K562 (cell line): Measurements from ENCODE around the gene NEURL4. TPM values are rescaled to one million over a fixed set of nuclear protein-coding genes. Genes with fewer than 3 reads are reported as not detected.

Experiments
- CBFA2T3 ChIP-seq: fragments of 450-650 bp; IDR thresholded peaks from 2 replicates; pipeline ENCODE4 v1.6.1; 2017
- ELF4 ChIP-seq: fragments of 450-650 bp; formaldehyde crosslinking; IDR thresholded peaks from 2 replicates; pipeline ENCODE4 v1.4.0; 2022; ENCODE audit warnings: missing genetic modification characterization
- KDM5B ChIP-seq: fragments of 200-600 bp; sonication (generic); IDR thresholded peaks from 2 replicates; pipeline ENCODE4 v1.6.1; 2012; ENCODE audit warnings: low read depth, mild to moderate bottlenecking, moderate library complexity, low read length, control low read depth, inconsistent platforms; ENCODE audit not compliant: insufficient replicate concordance
- MIER1 ChIP-seq: fragments of 450-650 bp; IDR thresholded peaks from 2 replicates; pipeline ENCODE4 v1.6.1; 2016; ENCODE audit warnings: antibody characterized with exemption, mild to moderate bottlenecking, low read depth
- NONO ChIP-seq, 2 experiments: fragments of 200-400 bp in 1 of 2; fragments of 450-650 bp in 1 of 2; formaldehyde crosslinking in 1 of 2; IDR thresholded peaks; 2 replicates each; pipeline ENCODE4 v1.6.1; 2017; ENCODE audit warnings: low read depth in 2 of 2, mild to moderate bottlenecking in 2 of 2, moderate library complexity in 2 of 2, low read length in 1 of 2
- NR3C1 ChIP-seq: sonication (generic); formaldehyde crosslinking; IDR thresholded peaks from 2 replicates; pipeline ENCODE4 v1.8.1; 2022; ENCODE audit warnings: missing genetic modification reagents
- PCBP1 ChIP-seq: fragments of 200-400 bp; formaldehyde crosslinking; IDR thresholded peaks from 2 replicates; pipeline ENCODE4 v1.6.1; 2018; ENCODE audit warnings: mild to moderate bottlenecking, low read depth, low read length; ENCODE audit not compliant: poor library complexity, severe bottlenecking
- POU5F1 ChIP-seq: fragments of 150-350 bp; IDR thresholded peaks from 2 replicates; pipeline ENCODE4 v1.6.1; 2014; ENCODE audit warnings: borderline replicate concordance, low read length, low read depth, mild to moderate bottlenecking; ENCODE audit not compliant: partially characterized antibody
- RNF2 ChIP-seq: sonication (generic); IDR thresholded peaks from 2 replicates; pipeline ENCODE4 v1.6.1; 2016
- SIRT6 ChIP-seq: IDR thresholded peaks from one replicate; pipeline ENCODE4 v1.6.1; 2012; ENCODE audit warnings: low read depth, mild to moderate bottlenecking, control low read depth, inconsistent platforms, low read length, moderate library complexity
- SREBF2 ChIP-seq: sonication (generic); formaldehyde crosslinking; IDR thresholded peaks from 2 replicates; pipeline ENCODE4 v1.4.0; 2020; ENCODE audit warnings: mild to moderate bottlenecking, missing genetic modification reagents
- TAF7 ChIP-seq: fragments of 450-650 bp; IDR thresholded peaks from 2 replicates; pipeline ENCODE4 v1.6.1; 2016; ENCODE audit warnings: missing genetic modification characterization, missing compliant biosample characterization
- USF1 ChIP-seq: sonication (generic); formaldehyde crosslinking; IDR thresholded peaks from 2 replicates; pipeline ENCODE4 v1.9.0; 2022; ENCODE audit warnings: mild to moderate bottlenecking, missing genetic modification reagents
- ZNF785 ChIP-seq: fragments of 250-450 bp; sonication (Bioruptor Pico); IDR thresholded peaks from 2 replicates; pipeline ENCODE4 v1.4.0; 2020; ENCODE audit warnings: mild to moderate bottlenecking
- polyA plus RNA-seq, 8 experiments: library from polyadenylated mRNA; depleted of rRNA in 4 of 8; stranded (reverse) in 5 of 8; unstranded in 3 of 8; fragments of >200 nt; fragmentation: Nextera tagmentation in 2 of 8; fragmentation: Illumina TruSeq in 1 of 8; extraction: Ambion mirVana in 2 of 8; extraction: Trizol in 1 of 8; gene quantifications; 2 replicates each; pipeline versions ENCODE4 v1.2.1 to v1.2.3, GENCODE V29; 2011 to 2014; ENCODE audit warnings: inconsistent platforms in 1 of 8, missing spikeins in 1 of 8
- total RNA-seq, 7 experiments: library from RNA; depleted of rRNA in 6 of 7; stranded (reverse); fragments of >200 nt in 6 of 7; fragmentation: Illumina TruSeq in 2 of 7; extraction: Trizol in 2 of 7; gene quantifications; 2 replicates each; pipeline versions ENCODE4 v1.2.1 to v1.2.3, GENCODE V29; 2011 to 2021; ENCODE audit warnings: low replicate concordance in 1 of 7
- TF ChIP-seq, protein P1 (sequence below): fragments of 250-450 bp; sonication (Bioruptor Pico); IDR thresholded peaks from 2 replicates; pipeline ENCODE4 v1.5.0; 2020; ENCODE audit warnings: mild to moderate bottlenecking
- TF ChIP-seq, protein P2 (sequence below): sonication (generic); formaldehyde crosslinking; IDR thresholded peaks from 2 replicates; pipeline ENCODE4 v1.8.0; 2023; ENCODE audit warnings: mild to moderate bottlenecking, missing genetic modification reagents
- TF ChIP-seq, protein P3 (sequence below), 2 experiments: fragments of 450-650 bp; IDR thresholded peaks; 2 replicates each; pipeline ENCODE4 v1.6.1; 2016
- TF ChIP-seq, protein P4 (sequence below): sonication (generic); formaldehyde crosslinking; IDR thresholded peaks from 2 replicates; pipeline ENCODE4 v1.8.1; 2023; ENCODE audit warnings: mild to moderate bottlenecking, missing genetic modification reagents

Gene NEURL4
- total and polyA plus RNA-seq, 9 of the 15 experiments (the other 6 are each of a cell fraction or from before 2014, with no cell fraction given): 0.08 to 37.4 (median 11.5) TPM

DNA sequence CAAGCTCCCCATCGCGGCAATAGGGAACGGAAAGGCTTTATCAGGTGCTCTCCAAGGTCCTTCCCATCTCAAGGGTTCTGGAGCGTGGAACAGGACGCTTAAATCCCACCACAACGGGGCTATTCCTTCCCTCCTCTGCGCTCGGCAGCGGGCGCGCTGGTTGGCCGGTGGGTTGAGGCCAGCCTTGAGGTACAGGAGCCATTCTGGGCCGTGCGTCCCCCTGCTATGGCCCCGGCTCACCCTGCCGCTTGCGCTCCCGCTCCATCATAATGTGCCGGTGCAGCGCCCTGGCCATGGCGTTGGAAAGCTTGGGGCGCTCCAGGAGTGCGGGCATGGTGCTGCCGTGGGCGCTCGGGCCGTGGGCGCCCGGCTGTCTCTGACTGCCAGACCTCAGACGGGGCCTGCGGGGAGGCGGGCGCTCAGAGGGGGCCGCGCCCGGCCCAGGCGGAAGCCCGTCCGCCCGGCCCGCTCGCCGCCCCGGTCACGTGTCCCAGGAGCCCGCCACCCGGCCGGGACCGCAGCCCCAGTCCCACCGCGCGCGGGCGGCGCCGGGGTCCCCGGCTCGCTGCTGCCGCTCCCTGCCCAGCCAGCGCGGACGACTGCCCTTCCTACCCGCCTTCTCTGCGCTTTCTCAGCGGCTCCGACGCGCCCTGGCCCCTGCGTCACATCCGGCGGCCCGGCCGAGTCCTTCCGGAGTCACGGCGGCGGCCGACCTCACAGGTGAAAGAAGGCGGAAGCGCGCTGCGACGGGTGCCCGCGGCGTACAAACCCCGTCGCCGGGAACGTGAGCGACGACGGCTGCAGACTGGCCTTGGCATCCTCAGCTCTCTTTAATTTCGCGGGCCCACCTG is 14.2 kb downstream of the NEURL4 start, which contains the start of gene GPS2 (continued):
- TF ChIP-seq, protein P1, sequence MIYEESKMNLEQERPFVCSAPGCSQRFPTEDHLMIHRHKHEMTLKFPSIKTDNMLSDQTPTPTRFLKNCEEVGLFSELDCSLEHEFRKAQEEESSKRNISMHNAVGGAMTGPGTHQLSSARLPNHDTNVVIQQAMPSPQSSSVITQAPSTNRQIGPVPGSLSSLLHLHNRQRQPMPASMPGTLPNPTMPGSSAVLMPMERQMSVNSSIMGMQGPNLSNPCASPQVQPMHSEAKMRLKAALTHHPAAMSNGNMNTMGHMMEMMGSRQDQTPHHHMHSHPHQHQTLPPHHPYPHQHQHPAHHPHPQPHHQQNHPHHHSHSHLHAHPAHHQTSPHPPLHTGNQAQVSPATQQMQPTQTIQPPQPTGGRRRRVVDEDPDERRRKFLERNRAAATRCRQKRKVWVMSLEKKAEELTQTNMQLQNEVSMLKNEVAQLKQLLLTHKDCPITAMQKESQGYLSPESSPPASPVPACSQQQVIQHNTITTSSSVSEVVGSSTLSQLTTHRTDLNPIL: no peak
- TF ChIP-seq, protein P2, sequence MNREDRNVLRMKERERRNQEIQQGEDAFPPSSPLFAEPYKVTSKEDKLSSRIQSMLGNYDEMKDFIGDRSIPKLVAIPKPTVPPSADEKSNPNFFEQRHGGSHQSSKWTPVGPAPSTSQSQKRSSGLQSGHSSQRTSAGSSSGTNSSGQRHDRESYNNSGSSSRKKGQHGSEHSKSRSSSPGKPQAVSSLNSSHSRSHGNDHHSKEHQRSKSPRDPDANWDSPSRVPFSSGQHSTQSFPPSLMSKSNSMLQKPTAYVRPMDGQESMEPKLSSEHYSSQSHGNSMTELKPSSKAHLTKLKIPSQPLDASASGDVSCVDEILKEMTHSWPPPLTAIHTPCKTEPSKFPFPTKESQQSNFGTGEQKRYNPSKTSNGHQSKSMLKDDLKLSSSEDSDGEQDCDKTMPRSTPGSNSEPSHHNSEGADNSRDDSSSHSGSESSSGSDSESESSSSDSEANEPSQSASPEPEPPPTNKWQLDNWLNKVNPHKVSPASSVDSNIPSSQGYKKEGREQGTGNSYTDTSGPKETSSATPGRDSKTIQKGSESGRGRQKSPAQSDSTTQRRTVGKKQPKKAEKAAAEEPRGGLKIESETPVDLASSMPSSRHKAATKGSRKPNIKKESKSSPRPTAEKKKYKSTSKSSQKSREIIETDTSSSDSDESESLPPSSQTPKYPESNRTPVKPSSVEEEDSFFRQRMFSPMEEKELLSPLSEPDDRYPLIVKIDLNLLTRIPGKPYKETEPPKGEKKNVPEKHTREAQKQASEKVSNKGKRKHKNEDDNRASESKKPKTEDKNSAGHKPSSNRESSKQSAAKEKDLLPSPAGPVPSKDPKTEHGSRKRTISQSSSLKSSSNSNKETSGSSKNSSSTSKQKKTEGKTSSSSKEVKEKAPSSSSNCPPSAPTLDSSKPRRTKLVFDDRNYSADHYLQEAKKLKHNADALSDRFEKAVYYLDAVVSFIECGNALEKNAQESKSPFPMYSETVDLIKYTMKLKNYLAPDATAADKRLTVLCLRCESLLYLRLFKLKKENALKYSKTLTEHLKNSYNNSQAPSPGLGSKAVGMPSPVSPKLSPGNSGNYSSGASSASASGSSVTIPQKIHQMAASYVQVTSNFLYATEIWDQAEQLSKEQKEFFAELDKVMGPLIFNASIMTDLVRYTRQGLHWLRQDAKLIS (CRISPR knock-in tag): peak; percentile 38; the same call in 1 of the 2 replicates
- TF ChIP-seq, protein P3, sequence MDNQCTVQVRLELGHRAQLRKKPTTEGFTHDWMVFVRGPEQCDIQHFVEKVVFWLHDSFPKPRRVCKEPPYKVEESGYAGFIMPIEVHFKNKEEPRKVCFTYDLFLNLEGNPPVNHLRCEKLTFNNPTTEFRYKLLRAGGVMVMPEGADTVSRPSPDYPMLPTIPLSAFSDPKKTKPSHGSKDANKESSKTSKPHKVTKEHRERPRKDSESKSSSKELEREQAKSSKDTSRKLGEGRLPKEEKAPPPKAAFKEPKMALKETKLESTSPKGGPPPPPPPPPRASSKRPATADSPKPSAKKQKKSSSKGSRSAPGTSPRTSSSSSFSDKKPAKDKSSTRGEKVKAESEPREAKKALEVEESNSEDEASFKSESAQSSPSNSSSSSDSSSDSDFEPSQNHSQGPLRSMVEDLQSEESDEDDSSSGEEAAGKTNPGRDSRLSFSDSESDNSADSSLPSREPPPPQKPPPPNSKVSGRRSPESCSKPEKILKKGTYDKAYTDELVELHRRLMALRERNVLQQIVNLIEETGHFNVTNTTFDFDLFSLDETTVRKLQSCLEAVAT (IDR thresholded peaks at IDR 0.05): no peak
- peak; percentile 49 to 53; a peak in 2 of 4 replicates for TF ChIP-seq NONO (IDR thresholded peaks at IDR 0.05; ENCODE audit: low read depth in 2 of 2, low read length in 1 of 2)
- peak; percentile 86 for TF ChIP-seq MIER1
- peak; percentile 71 for TF ChIP-seq POU5F1
- TF ChIP-seq KDM5B: peak; percentile 20
- TF ChIP-seq NR3C1 (CRISPR knock-in tag): no peak
- no peak for TF ChIP-seq USF1 (CRISPR knock-in tag)
- 0 out of 2 replicates have a peak, but pooled peaks have one; percentile 38 for TF ChIP-seq ELF4
- TF ChIP-seq TAF7: no peak
- TF ChIP-seq PCBP1: peak; percentile 81
- TF ChIP-seq SIRT6: no peak
- no peak for TF ChIP-seq RNF2
- TF ChIP-seq, protein P4, sequence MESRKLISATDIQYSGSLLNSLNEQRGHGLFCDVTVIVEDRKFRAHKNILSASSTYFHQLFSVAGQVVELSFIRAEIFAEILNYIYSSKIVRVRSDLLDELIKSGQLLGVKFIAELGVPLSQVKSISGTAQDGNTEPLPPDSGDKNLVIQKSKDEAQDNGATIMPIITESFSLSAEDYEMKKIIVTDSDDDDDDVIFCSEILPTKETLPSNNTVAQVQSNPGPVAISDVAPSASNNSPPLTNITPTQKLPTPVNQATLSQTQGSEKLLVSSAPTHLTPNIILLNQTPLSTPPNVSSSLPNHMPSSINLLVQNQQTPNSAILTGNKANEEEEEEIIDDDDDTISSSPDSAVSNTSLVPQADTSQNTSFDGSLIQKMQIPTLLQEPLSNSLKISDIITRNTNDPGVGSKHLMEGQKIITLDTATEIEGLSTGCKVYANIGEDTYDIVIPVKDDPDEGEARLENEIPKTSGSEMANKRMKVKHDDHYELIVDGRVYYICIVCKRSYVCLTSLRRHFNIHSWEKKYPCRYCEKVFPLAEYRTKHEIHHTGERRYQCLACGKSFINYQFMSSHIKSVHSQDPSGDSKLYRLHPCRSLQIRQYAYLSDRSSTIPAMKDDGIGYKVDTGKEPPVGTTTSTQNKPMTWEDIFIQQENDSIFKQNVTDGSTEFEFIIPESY (CRISPR knock-in tag): no peak
- TF ChIP-seq CBFA2T3: no peak
- no peak for TF ChIP-seq ZNF785 (CRISPR knock-in tag)
- TF ChIP-seq SREBF2: no peak
